ENCODE results near the gene DDX28. TPM values are rescaled to one million over a fixed set of nuclear protein-coding genes. Genes with fewer than 3 reads are reported as not detected.
"Not testable (repeated sequence)": the region's sequence is repeated elsewhere in the genome, so short reads cannot be mapped to it uniquely, and the experiment has no call there.

The DDX28 gene
- total RNA-seq, 1 experiment from 2014 or later, result 13.2 TPM

DNA sequence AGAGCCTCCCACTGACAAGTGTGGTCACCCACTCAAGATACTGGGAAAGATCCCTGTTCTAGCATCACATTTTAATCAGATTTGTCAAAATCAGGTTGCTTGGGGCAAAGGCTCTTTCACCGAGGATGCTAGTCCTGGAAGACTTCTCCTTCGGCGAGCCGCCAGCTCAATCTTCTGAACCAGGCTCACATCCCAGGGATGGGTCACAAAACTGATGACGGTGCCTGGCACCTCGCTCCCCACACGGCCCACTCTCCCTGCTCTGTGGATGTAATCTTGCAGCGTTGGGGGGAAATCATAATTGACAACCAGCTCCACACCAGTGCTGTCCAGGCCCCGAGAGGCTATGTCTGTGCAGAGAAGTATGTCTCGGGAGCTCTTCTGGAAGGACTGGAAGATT, 1.5 kb downstream of the DDX28 start:
- H3K27me3 ChIP-seq (replicated peaks), result no peaks in the 10 kb centered on the region
- no peak overlapping the region for H3K27ac ChIP-seq
- H3K4me1 ChIP-seq (replicated peaks), result peaks cover 22% of the 10 kb centered on the region
- no peak for DNase-seq (ENCODE audit: low read depth in 1 of 2, low spot score in 2 of 2)
- H3K4me3 ChIP-seq, result no peak overlapping the region
- H3K9me3 ChIP-seq (replicated peaks), result no peaks in the 10 kb centered on the region
- peaks cover 36% of the 10 kb centered on the region for H3K36me3 ChIP-seq

DNA sequence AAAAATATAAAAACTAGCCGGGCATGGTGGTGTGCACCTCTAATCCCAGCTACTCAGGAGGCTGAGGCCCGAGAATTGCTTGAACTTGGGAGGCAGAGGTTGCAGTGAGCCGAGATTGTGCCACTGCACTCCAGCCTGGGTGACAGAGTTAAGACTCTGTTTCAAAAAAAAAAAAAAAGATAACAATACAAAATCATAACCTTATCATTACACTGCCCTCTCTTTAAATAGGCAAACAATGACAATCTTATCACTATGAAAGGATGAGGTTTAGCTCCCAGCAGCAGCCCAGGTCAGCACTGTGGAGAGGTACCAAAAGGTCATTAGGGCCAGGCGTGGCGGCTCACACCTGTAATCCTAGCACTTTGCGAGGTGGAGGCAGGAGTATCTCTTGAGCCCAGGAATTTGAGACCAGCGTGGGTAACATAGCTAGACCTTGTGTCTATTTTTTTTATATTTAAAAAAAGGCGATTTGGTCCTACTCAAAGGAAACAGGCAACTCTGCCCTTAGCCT, 3.8 kb downstream of the DDX28 start:
- Histone ChIP-seq H3K4me3 (no peak overlapping the region), H3K27me3 (replicated peaks) (no peaks in the 10 kb centered on the region), H3K36me3 (peaks cover 27% of the 10 kb centered on the region), H3K27ac (no peak overlapping the region), H3K4me1 (replicated peaks) (peaks cover 22% of the 10 kb centered on the region), H3K9me3 (replicated peaks) (no peaks in the 10 kb centered on the region)
- no peak for DNase-seq (ENCODE audit: low read depth in 1 of 2, low spot score in 2 of 2)

DNA sequence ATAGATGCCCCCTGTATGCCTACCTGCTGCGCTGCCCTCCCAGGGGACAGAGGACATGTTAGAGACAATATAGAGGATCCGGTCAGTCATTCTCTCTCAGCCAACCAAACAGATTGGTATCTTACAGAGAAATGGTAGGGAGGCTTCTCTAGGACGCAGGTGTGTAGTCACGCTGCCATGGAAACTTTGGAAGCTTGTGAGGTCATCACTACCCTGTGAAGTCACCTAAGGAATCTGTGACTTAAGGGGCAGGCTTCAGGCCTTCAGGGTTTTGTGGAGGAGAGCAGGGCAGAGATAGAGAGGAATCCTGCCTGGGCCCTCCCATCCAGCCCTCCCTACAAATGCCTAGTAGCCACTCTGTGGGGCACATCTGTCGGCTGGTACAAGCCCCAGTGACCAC, 7.4 kb downstream of the DDX28 start, which contains the start of gene DPEP2NB:
Gene DPEP2NB, minus strand, starts transcription at position 231 of the 400 bp plus-strand sequence. Its CDS starts 141 bp downstream, at position 90.
- H3K9me3 ChIP-seq (replicated peaks), result no peaks in the 10 kb centered on the region
- H3K4me3 ChIP-seq, result no peak within 1 kb of the TSS
- DNase-seq (ENCODE audit: low read depth in 1 of 2, low spot score in 2 of 2), result no peak

DNA sequence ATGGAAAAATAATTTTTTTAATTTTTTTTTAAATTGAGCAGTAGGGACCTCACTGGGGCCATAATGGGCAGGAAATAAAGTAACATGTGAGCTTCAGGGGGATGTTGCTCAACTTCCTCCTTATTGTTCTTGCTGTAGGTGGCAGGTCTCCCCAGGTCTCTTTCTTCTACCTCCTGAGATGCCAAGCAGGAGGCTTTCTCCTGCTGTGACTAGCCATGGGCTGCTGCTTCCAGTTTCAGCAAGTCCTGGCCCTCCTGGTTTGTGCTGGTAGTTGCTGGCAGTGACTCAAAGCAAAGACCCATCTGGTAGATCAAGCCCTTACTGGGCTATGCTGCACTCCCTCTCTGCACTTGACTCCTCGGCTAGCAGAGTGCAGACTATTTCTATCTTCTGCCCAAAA, 9.6 kb downstream of the DDX28 start:
- no peak for DNase-seq (ENCODE audit: low read depth in 1 of 2, low spot score in 2 of 2)
- H3K9me3 ChIP-seq (replicated peaks), result no peaks in the 10 kb centered on the region
- no peaks in the 10 kb centered on the region for H3K36me3 ChIP-seq
- no peak overlapping the region for H3K27ac ChIP-seq
- no peaks in the 10 kb centered on the region for H3K27me3 ChIP-seq (replicated peaks)
- no peak overlapping the region for H3K4me3 ChIP-seq
- H3K4me1 ChIP-seq (replicated peaks), result peaks cover 4% of the 10 kb centered on the region; the same call in 1 of the 2 replicates

More for the DNA sequence above, 7.4 kb downstream of the DDX28 start, which contains the start of gene DPEP2NB:
- H3K4me1 ChIP-seq (replicated peaks), result peaks cover 4% of the 10 kb centered on the region; the same call in 1 of the 2 replicates
- no peaks in the 10 kb centered on the region for H3K36me3 ChIP-seq
- no peaks in the 10 kb centered on the region for H3K27me3 ChIP-seq (replicated peaks)
- no peak within 1 kb of the TSS for H3K27ac ChIP-seq

DNA sequence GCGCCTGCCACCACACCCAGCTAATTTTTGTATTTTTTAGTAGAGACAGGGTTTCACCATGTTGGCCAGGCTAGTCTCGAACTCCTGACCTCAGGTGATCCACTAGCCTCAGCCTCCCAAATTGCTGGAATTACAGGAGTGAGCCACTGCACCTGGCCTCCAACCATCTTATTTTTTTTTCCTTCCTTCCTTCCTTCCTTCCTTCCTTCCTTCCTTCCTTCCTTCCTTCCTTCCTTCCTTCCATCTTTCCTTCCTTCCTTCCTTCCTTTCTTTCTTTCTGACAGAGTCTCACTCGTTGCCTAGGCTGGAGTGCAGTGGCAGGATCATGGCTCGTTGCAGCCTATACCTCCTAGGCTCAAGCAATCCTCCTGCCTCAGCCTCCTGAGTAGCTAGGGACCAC, 13.2 kb downstream of the DDX28 start:
- H3K27ac ChIP-seq; DNase-seq (ENCODE audit: low read depth in 1 of 2, low spot score in 2 of 2); H3K36me3 ChIP-seq; H3K27me3 ChIP-seq (replicated peaks); H3K9me3 ChIP-seq (replicated peaks); H3K4me1 ChIP-seq (replicated peaks); H3K4me3 ChIP-seq: not testable (repeated sequence)

DNA sequence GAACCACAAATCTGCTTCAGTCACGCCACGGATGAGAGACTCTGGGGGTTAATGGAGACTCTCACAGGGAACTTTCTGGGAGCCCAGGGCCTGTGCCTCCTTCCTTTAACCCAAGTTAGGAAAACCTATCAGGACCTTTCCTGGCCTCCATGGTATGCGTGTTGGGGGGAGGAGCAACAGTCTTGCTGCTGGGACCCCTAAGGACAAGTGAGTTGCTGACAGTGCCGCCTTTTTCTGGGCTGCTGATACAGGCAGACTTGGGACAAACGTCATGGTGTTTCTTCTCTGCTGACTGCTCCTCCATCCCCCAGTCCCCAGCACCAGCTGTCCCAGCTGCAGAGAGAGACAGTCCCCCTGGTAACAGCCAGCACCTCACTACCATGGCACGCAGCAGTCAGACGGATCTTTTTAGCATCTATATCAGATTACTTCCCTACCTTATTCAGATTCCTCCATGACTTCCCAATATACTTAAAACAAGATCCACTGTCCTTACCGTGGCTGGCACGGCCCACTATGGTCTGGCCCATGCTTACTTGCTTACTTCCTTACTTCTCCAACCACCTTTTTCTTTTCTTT, 13.8 kb downstream of the DDX28 start:
- no peak overlapping the region for H3K27ac ChIP-seq
- H3K36me3 ChIP-seq, result no peaks in the 10 kb centered on the region
- no peak for DNase-seq (ENCODE audit: low read depth in 1 of 2, low spot score in 2 of 2)
- no peaks in the 10 kb centered on the region for H3K27me3 ChIP-seq (replicated peaks)
- no peak overlapping the region for H3K4me3 ChIP-seq
- no peaks in the 10 kb centered on the region for H3K4me1 ChIP-seq (replicated peaks)
- H3K9me3 ChIP-seq (replicated peaks), result no peaks in the 10 kb centered on the region

DNA sequence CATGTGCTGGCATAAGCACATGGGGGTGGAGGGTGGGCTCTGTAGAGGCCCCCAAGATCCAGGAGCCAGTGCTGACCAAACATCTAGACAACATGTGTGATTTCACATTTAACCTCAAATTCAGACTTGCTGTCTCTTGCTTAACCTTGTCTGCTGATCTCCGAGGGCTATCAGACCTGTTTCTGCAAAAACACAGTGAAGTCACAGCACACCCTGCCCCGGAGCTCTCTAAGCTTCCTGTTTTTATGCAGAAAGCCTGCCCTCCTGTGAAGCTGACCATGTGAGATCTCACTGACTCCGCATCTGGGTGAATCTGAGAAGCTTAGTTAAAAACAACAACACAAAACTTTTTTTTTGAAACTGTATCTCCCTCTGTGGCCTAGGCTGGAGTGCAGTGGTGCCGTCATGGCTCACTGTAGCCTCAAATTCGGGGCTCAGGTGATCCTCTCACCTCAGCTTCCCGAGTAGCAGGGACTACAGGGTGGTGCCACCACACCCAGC, 17.2 kb downstream of the DDX28 start:
- DNase-seq (ENCODE audit: low read depth in 1 of 2, low spot score in 2 of 2), result no peak
- H3K9me3 ChIP-seq (replicated peaks), result no peaks in the 10 kb centered on the region
- H3K4me3 ChIP-seq, result no peak overlapping the region
- no peaks in the 10 kb centered on the region; the same call in 1 of the 2 replicates for H3K4me1 ChIP-seq (replicated peaks)
- H3K36me3 ChIP-seq, result no peaks in the 10 kb centered on the region
- H3K27me3 ChIP-seq (replicated peaks), result no peaks in the 10 kb centered on the region
- no peak overlapping the region for H3K27ac ChIP-seq

DNA sequence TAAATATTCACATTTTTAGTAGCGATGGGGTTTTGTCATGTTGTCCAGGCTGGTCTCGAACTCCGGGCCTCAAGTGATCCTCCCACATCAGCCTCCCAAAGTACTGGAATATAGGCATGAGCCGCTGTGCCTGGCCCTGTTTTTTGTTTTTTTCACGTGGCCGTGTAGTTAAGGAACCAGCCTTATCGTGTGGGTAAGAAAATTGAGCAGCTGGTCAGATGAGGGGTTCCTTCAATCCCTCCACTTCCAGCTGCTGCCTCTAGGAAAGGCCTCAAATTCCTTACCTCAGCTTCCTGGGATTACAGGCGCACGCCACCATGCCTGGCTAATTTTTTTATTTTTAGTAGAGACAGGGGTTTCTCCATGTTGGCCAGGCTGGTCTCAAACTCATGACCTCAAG, 17.8 kb downstream of the DDX28 start:
- no peak for DNase-seq (ENCODE audit: low read depth in 1 of 2, low spot score in 2 of 2)

DNA sequence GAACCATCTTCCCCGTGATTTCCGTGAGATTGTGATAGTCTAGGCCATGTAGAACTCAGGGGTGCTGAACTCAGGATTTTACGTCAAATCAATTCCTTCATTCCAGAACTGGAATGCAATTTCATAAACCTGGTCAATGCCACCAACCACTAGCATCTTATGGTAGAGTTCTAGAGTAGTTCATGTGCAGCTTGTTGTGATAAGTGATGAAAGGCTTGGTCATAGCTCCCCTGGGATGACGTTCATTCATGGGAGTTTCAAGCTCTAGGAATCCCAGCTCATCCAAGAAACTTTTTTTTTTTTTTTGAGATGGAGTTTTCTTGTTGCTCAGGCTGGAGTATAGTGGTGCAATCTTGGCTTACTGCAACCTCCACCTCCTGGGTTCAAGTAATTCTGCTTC, 20.0 kb downstream of the DDX28 start:
- no peaks in the 10 kb centered on the region for H3K36me3 ChIP-seq
- no peaks in the 10 kb centered on the region for H3K9me3 ChIP-seq (replicated peaks)
- H3K4me1 ChIP-seq (replicated peaks), result peaks cover 9% of the 10 kb centered on the region
- no peak overlapping the region for H3K27ac ChIP-seq
- no peaks in the 10 kb centered on the region for H3K27me3 ChIP-seq (replicated peaks)
- no peak overlapping the region for H3K4me3 ChIP-seq
- DNase-seq (ENCODE audit: low read depth in 1 of 2, low spot score in 2 of 2), result no peak

More for the DNA sequence above, 17.8 kb downstream of the DDX28 start:
- H3K4me1 ChIP-seq (replicated peaks), result peaks cover 6% of the 10 kb centered on the region
- H3K27me3 ChIP-seq (replicated peaks), result no peaks in the 10 kb centered on the region
- H3K9me3 ChIP-seq (replicated peaks), result no peaks in the 10 kb centered on the region
- H3K27ac ChIP-seq, result no peak overlapping the region
- no peaks in the 10 kb centered on the region for H3K36me3 ChIP-seq
- H3K4me3 ChIP-seq, result no peak overlapping the region

DNA sequence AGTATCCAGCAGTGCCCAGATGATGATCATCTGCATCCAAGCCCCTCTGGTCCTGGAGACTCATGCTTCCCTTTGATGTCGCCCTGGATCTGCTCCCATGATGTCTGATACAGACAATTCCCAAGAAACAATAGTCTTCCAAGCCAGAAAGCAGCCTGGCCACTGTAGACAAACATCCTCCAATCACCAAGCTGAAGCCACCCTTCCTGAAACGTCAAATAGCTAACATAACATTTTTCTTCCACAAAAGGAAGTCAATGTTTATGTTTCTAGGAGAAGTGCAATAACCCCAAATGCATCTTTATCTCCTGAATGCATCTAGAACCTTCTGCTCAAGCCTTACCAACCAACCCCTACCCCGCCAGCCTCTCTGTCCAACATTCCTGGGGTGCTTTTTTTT, 22.6 kb downstream of the DDX28 start:
- no peak overlapping the region for H3K4me3 ChIP-seq
- peaks cover 9% of the 10 kb centered on the region for H3K4me1 ChIP-seq (replicated peaks)
- no peaks in the 10 kb centered on the region for H3K9me3 ChIP-seq (replicated peaks)
- H3K27ac ChIP-seq, result no peak overlapping the region
- no peaks in the 10 kb centered on the region for H3K27me3 ChIP-seq (replicated peaks)
- no peaks in the 10 kb centered on the region for H3K36me3 ChIP-seq
- DNase-seq (ENCODE audit: low read depth in 1 of 2, low spot score in 2 of 2), result no peak

DNA sequence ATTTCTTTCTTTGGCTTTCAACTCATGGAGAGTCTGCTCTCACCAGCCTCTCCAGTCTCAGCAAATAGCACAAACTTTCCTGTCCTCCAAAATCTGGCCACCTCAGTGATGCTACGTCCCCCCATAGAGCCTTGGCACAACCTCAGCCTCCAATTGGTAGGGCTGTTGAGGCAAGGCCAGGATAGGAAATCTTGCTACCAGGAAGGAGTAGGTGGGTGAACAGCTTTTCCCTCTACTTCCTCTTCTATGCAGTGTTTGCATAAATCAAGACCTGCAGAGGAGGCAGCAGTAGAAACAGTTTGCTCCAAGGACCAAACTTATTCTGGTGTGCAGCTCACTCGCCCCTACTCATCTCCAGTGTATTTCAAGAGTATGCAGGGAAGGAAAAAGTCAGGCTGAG, 23.0 kb downstream of the DDX28 start:
- H3K27me3 ChIP-seq (replicated peaks), result no peaks in the 10 kb centered on the region
- peaks cover 9% of the 10 kb centered on the region for H3K4me1 ChIP-seq (replicated peaks)
- no peaks in the 10 kb centered on the region for H3K9me3 ChIP-seq (replicated peaks)
- no peak for DNase-seq (ENCODE audit: low read depth in 1 of 2, low spot score in 2 of 2)
- H3K36me3 ChIP-seq, result no peaks in the 10 kb centered on the region
- H3K27ac ChIP-seq, result no peak overlapping the region
- H3K4me3 ChIP-seq, result no peak overlapping the region

DNA sequence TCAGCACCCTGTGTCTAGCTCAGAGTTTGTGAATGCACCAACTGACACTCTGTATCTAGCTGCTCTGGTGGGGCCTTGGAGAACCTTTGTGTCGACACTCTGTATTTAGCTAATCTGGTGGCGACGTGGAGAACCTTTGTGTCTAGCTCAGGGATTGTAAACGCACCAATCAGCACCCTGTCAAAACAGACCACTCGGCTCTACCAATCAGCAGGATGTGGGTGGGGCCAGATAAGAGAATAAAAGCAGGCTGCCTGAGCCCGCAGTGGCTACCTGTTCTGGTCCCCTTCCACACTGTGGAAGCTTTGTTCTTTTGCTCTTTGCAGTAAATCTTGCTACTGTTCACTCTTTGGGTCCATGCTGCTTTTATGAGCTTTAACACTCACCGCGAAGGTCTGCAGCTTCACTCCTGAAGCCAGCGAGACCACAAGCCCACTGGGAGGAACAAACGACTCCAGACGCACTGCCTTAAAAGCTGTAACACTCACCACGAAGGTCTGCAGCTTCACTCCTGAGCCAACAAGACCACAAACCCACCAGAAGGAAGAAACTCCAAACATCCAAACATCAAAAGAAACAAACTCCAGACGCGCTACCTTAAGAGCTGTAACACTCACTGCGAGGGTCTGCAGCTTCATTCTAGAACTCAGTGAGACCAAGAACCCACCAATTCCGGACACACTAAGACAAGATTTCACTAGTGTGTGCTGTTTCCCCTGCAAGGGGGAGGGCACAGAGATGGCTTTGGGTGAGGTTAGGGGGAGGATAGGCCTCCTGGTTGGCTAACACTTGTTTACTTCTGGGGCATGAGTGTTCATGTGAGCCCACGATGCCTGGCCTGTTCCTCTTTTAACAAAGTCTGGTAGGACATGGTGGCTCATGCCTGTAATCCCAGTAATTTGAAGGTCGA, 24.0 kb downstream of the DDX28 start, which contains the start of gene DPEP2:
Gene DPEP2, minus strand, starts transcription at position 706 of the 910 bp plus-strand sequence. CDS start 6,272 bp downstream, outside the sequence.
- not testable (repeated sequence) for H3K27me3 ChIP-seq (replicated peaks); H3K36me3 ChIP-seq; DNase-seq (ENCODE audit: low read depth in 1 of 2, low spot score in 2 of 2); H3K9me3 ChIP-seq (replicated peaks); H3K4me1 ChIP-seq (replicated peaks); H3K27ac ChIP-seq; H3K4me3 ChIP-seq

DNA sequence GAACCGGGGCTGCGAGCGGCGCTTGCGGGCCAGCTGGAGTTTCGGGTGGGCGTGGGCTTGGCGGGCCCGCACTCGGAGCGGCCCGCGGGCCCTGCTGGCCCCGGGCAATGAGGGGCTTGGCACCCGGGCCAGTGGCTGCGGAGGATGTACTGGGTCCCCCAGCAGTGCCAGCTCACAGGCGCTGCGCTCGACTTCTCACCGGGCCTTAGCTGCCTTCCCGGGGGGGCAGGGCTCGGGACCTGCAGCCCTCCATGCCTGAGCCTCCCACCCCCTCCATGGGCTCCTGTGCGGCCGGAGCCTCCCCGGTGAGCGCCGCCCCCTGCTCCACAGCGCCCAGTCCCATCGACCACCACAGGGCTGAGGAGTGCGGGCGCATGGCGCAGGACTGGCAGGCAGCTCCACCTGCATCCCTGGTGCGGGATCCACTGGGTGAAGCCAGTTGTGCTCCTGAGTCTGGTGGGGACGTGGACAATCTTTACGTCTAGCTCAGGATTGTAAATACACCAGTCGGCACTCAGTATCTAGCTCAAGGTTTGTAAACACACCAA, 24.7 kb downstream of the DDX28 start:
- H3K36me3 ChIP-seq; DNase-seq (ENCODE audit: low read depth in 1 of 2, low spot score in 2 of 2); H3K9me3 ChIP-seq (replicated peaks); H3K27ac ChIP-seq; H3K4me3 ChIP-seq; H3K27me3 ChIP-seq (replicated peaks): not testable (repeated sequence)
- H3K4me1 ChIP-seq (replicated peaks), result peaks cover 13% of the 10 kb centered on the region

Measured in SJSA1 (cell line).